GM20431 (cell line): ENCODE measurements around the gene RENBP.

Experiments used
- in situ Hi-C: fragments of 300-500 bp; cut with MseI, MboI; formaldehyde crosslinking; loops from one replicate; pipeline ENCODE4 v1.15.0; 2020; ENCODE audit warnings: low sequenced_read_pairs; ENCODE audit not compliant: unreplicated experiment

The RENBP gene

GRCh38 chrX:153903991-153904957, 40.2 kb downstream of the RENBP start, which contains the start of gene AVPR2:
AVPR2 (plus strand) TSS chrX:153904673; CDS start chrX:153905146, 473 bp downstream.
- in situ Hi-C loops = no loop called here

- in situ Hi-C loops = no loop called here
These were observed 41.0 kb downstream of the RENBP start for GRCh38 chrX:153903238-153903980.

DNA sequence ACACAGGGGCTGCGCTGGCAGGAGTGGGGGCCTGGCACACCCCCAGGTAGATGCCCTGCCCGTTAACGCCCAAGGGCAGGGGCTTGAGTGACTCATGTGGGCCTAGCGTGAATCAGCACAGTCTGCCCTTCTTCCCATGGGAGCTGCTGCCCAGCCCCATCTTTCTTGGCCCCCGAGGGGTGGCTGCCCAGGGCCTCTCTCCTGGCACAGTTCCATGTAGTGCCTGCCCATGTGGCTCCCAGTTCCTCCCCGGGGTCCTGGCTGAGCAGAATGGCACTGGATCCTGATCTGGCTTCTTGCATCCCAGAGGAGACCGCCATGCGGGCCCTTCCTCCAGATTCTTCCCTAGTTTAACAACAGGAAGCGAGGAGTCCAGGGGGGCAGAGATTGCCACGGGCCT, 42.1 kb downstream of the RENBP start:
- in situ Hi-C loops = no loop called here

DNA sequence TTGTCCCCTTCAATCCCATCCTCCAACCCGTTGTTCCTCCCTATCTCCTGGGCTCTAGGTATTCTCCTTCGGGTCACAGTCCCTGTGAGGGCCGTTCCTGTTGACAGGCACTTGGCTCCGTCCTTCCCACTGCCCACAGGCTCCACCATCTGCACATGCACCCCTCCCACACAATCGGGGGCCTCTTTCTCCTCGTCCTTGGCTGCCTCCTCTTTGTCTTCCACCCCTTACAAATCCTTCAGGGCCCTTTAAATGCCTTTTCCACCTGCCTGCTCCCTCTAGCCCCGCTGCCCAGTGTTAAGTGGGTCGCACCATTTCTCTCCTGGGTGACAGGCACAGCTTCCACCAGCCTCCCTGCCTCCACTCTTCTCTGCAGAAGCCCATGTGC, 42.7 kb downstream of the RENBP start:
- in situ Hi-C loops = no loop called here

DNA sequence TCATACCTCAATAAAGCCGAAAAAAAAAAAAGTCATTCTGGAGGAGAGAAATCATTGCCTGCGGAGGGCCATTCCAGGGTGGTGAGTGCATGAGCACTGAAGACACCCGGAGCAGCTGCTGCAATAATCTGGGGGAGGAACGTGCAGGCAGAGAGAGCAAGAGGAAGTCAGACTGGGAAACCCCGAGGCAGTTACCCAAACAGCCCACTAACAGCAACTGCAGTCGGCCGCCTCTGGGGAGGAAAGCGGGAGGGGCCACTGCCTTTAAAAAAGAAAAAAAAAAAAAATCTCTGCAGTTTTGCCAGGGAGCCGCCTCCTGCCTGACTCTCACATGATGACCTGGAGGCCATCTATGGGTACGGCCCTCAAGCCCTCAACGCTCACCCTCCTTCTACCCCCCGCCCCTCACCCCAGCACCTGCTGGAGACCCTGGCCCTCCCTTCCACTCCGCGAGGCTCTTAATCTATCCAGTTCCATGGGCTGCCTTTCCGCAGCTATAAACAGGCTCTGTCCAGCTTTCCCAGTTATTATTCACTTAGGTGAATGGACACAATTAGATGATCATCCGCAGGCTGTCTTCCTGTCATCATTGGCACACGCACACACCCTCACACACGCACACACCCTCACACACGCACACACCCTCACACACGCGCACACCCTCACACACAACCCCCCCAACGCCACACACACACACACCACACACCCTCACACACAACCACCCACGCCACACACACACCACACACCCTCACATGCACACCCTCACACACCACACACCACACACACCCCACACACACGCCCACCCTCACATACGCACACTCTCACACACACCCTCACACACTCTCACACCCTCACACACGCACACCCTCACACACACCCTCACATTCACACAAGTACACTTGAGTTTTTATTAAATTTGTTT, 43.4 kb downstream of the RENBP start:
- in situ Hi-C loops = no loop called here

- in situ Hi-C loops = no loop called here
These were observed 46.5 kb downstream of the RENBP start for GRCh38 chrX:153897899-153898298.

DNA sequence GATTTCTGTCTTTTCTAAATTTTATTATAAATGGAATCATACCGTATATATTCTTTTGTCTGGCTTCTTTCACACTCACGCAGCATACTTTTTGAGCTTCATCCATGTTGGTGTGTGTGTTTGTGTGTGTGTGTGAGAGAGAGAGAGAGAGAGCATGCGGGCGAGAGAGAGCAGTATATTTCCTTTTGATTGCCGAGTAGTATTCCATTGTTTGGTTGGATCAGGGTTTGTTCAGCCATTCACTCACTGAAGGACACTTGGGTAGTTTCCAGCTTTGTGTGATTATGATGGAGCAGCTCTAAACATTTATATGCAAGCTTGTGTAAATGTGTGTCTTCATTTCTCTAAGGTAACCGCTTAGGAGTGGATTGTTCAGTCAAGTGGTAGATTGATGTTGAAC, 55.3 kb downstream of the RENBP start:
- in situ Hi-C loops = no loop called here

- in situ Hi-C loops = no loop called here
These were observed 56.1 kb downstream of the RENBP start for GRCh38 chrX:153888344-153888743.

GRCh38 chrX:153887385-153887784, 57.1 kb downstream of the RENBP start:
- in situ Hi-C loops = no loop called here

DNA sequence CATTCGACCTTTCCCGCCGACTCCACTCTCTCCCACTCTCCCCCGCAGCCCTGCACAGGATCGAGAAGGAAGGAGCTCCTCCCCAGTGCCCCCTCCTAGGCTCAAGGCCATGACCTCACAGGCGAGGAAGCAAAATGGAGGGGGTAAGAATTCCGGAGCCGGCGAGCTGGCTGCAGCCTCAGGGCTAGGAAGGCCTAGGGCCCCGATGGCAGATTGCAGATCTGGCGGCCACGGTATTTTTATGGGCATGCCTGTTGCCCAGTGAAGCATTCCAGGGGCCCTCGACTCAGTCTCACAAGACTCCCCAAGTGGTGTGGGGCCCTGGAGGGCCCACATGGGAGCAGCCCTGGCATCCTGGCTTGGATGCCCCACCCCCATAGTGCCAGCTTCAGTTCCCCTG, 57.5 kb downstream of the RENBP start:
- in situ Hi-C loops = no loop called here

GRCh38 chrX:153885968-153886903, 58.2 kb downstream of the RENBP start, which contains the start of gene L1CAM:
L1CAM (minus strand) TSS chrX:153886173; CDS start chrX:153875836, 10,337 bp downstream.
- in situ Hi-C loops = no loop called here
